HG03139 (cell line): ENCODE measurements around the gene FXYD5.
"Not testable (repeated sequence)": the region's sequence is repeated elsewhere in the genome, so short reads cannot be mapped to it uniquely, and the experiment has no call there.

ENCODE experiments used
- ATAC-seq: cut with Tn5 transposase; IDR thresholded peaks from one replicate; pipeline ENCODE4 v1.9.1; 2021; ENCODE audit not compliant: unreplicated experiment

Gene FXYD5

GRCh38 chr19:35136977-35137702, 17.4 kb upstream of the FXYD5 start:
- no peak for ATAC-seq

- ATAC-seq = no peak
These were observed 16.1 kb upstream of the FXYD5 start, which contains the start of gene FXYD1 for GRCh38 chr19:35138305-35138892. TSS of gene FXYD1 (plus strand) at chr19:35138824. CDS start at chr19:35140080, 1,256 bp downstream.

GRCh38 chr19:35140207-35140961, 14.2 kb upstream of the FXYD5 start:
- no peak for ATAC-seq

GRCh38 chr19:35140962-35141836, 13.3 kb upstream of the FXYD5 start:
- no peak for ATAC-seq

- no peak for ATAC-seq
These were observed 12.5 kb upstream of the FXYD5 start for GRCh38 chr19:35141837-35142605.

- ATAC-seq = no peak
These were observed 11.8 kb upstream of the FXYD5 start for GRCh38 chr19:35142606-35143230.

- ATAC-seq = no peak
These were observed 11.3 kb upstream of the FXYD5 start, which contains the start of gene FXYD7 for GRCh38 chr19:35143231-35143715. TSS of gene FXYD7 (plus strand) at chr19:35143255. CDS start at chr19:35143334, 79 bp downstream.

- no peak for ATAC-seq
These were observed 10.7 kb upstream of the FXYD5 start for GRCh38 chr19:35143818-35144217.

- ATAC-seq = no peak
These were observed 10.3 kb upstream of the FXYD5 start for GRCh38 chr19:35144259-35144599.

GRCh38 chr19:35144600-35145436, 9.7 kb upstream of the FXYD5 start:
- no peak for ATAC-seq

- ATAC-seq = no peak
These were observed 7.6 kb upstream of the FXYD5 start for GRCh38 chr19:35146746-35147459.

GRCh38 chr19:35149463-35149862, 5.1 kb upstream of the FXYD5 start:
- no peak for ATAC-seq

- no peak for ATAC-seq
These were observed 4.1 kb upstream of the FXYD5 start for GRCh38 chr19:35150445-35150844.

- ATAC-seq = no peak
These were observed 3.1 kb upstream of the FXYD5 start for GRCh38 chr19:35151273-35152065.

GRCh38 chr19:35153129-35153522, 1.4 kb upstream of the FXYD5 start:
- not testable (repeated sequence) for ATAC-seq

GRCh38 chr19:35153701-35154524, 622 bp upstream of the FXYD5 start:
- no peak for ATAC-seq
